Activated T-cell treated with anti-CD3 and anti-CD28 coated beads, Interleukin-2, amount 50 U/mL, for 1 hour (primary cell): ENCODE measurements around the gene INPP5D.
"Not testable (repeated sequence)": the region's sequence is repeated elsewhere in the genome, so short reads cannot be mapped to it uniquely, and the experiment has no call there.

Experiments
- DNase-seq: peaks from one replicate; pipeline ENCODE4 v3.0.0-alpha.2; 2020

INPP5D gene

DNA sequence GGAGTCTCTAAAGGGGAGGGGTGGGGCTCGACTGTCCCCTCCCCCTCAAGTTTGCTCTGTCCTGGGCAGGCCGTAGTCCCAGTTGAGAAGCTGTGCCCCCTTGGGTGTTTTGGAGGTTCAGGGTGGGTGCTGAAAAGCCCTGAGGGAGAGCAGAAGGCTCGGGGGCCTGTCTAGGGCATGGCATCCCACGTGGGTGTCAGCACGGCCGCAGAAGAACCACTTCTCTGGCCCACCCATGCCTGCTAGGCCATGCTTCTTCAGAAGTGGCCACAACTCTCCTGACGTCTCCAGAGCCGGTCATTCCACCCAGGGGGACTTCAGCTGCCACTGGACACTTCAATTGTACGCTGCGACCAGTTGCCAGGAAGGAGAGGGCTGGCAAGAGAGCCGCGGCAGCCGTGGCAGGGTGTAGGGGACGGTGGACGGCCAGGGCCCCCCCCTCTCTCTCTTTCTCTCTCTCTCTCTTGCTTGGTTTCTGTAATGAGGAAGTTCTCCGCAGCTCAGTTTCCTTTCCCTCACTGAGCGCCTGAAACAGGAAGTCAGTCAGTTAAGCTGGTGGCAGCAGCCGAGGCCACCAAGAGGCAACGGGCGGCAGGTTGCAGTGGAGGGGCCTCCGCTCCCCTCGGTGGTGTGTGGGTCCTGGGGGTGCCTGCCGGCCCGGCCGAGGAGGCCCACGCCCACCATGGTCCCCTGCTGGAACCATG lies at the start of gene INPP5D:
Gene INPP5D (plus strand): TSS at position 546 of the 704 bp plus-strand sequence. CDS start 137 bp downstream, at position 683.
- DNase-seq = peak; percentile 71

DNA sequence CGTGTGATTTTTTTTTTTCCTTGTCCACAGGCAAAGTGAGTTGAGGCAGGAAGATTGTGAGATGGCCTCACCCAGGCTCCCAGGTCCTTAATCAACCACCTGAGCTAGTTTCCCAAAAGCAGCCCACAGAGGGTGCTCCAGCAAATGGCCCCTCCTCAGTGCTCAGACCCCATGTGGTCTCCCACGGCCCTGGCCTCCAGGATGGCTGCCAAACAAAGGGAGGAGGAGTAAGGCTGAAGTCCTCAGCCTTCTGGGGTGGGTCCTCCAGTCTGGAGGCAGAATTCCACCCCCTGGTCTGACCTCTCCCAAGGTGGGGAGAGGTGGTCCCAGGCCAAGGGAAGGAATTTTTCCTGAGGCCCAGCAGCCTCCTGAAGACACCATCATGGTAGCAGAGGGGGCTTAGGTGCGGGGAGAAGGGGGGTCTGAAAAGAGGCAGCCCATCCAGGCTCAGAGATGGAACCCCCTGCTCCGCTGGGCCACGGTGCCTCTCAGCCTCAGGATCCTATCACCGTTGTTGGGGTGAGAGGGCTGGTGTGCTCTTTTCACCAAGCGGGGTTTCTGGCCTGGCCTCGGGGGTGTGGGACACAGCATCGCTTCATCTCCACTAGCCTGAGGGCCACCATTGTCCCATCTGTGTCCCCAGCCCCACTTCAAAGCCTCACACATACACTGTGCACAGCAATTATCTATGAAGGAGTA lies 49.4 kb upstream of the INPP5D start:
- no peak for DNase-seq

DNA sequence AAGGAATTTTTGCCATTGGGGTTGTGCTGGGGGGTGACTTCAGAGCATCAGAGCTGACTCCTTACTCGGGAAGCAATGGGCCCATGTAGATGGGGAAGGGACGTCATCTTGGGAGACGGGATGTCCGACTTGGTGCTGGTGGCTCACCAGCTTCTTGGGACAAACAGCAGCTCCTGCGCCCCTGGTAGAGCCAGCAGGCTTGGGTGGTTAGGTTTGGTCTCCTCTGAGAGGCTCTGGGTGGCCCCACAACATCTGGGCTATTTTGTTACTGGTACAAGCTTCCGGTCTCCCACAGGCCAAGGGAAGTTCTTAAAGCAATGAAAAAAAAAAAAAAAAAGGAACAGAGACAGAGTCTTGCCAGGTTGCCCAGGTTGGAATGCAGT lies 48.9 kb upstream of the INPP5D start:
- no peak for DNase-seq

DNA sequence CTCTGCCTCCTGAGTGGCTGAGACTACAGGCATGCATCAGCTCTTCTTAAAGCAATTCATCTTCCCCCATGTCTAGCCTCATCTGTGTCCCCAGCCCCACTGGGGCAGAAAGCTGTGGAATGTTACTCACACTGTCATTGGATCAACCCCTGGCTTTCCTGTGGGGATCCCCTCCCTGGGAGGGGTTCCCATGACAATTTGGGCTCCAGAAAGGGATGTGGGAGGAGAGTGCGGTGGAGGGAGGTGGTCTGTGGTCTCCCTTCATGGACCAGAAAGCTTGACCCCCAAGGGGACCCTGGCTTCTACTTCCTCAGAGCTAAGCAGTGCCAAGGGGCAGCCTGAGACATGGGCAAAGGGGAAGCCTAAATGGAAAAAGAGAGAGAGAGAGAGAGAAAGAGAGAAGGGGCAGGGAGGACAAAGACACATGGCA lies 48.4 kb upstream of the INPP5D start:
- DNase-seq = no peak

DNA sequence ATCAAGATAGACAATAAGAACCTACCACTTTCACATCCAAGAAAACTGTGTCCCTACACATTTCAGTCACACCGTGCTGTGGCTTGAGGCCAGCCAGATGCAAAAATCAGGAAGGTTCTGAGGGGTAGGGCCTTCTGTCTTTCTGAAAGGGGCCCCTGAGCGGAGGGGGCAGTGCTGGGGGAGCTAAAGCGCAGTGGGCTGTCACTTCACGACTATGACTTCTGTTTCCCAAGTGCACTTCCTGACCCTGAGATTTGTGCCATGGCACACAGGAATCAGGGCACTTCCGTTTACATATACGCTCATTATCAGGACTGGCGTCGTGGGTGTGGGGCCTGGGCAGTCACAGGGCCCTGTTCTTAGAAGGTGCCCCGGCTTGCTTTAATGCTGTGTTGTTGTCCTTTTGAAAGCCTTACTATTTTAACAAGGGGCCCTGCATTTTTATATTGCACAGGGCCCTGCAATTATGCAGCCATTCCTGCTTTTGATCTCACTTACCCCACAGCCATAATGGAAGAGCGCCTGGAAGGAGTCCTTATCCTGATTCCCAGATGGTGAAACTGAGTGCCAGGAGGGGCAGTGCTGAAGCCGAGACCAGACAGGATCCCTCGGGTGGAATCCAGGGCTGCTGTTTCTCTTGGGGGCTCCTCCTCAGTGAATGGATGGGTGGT lies 47.7 kb upstream of the INPP5D start:
- no peak for DNase-seq

DNA sequence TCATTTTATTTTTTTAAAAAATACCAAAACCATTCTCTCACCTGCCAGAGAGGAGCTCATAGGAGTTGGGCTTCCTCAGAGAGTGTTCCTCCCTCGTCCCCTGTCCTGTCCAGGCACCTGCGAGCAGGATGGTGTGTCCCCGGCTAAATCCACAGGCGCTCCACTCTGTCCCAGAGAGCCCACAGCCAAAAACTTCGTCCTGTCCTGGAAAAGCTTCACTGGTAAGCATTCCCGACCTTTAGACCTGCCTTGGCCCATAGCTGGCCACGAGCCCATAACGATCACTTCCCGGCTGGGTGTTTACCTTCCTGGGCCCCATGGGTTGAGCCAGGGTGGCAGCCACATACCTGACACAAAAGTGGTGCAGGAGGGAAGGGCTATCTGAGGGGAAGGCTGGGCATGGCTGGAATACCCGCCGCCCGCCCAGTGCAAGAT lies 47.1 kb upstream of the INPP5D start, which contains the start of gene NGEF:
Gene NGEF (minus strand): TSS at position 230 of the 435 bp plus-strand sequence. CDS start 38,366 bp downstream, outside the sequence.
- no peak for DNase-seq

DNA sequence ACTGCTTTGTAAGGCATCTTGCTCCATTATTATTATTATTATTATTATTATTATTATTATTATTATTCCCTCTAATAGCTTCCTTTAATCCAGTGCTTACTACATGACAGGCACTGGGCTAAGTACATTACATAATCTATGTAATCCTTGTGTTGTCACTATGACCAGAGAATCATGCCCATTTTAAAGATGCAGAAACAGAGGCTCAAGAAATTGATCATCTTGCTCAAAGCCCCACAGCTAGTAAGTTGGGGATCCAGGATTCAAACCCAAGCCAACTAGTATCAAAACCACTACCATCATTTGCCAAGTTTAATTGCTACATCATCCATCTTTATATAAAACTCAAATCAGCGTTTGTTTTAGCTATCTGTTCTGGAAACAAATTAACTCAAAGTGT lies 46.5 kb upstream of the INPP5D start:
- DNase-seq = no peak

DNA sequence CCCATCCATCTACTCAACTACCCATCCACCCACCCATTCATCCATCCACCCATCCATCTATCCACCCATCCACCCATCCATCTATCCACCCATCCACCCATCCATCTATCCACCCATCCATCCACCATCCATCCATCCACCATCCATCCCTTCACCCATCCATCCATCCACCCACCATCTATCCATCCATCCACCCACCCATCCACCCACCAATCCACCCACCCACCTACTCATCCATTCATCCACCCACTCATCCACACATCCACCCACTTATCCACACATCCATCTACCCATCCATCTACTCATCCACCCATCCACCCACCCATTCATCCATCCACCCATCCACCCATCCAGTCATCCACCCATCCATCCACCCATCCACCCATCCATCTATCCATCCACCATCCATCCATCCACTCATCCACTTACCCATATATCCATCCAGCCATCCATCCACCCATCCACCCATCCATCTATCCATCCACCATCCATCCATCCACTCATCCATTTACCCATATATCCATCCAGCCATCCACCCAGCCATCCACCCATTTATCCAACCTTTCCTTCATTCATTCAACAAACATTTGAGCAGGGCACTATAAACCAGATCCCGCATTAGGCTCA lies 45.0 kb upstream of the INPP5D start:
- no peak for DNase-seq

DNA sequence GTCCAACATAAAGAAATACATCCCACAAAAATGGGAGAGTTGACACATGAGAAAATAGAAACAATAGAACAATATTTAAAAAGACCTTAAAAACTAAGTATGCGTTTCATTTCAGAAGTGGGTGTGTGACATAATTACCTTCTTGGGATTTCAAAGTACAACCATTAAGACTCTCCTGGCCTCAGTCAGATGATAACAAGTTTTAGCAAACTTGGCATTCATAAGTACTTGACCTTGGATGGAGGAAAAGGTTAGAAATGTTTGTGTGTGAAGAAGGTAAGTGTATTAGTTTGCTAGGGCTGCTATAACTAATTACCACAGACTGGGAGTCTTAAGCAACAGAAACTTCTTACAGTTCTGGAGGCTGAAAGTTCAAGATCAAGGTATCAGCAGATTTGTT lies 42.2 kb upstream of the INPP5D start:
- DNase-seq = no peak

DNA sequence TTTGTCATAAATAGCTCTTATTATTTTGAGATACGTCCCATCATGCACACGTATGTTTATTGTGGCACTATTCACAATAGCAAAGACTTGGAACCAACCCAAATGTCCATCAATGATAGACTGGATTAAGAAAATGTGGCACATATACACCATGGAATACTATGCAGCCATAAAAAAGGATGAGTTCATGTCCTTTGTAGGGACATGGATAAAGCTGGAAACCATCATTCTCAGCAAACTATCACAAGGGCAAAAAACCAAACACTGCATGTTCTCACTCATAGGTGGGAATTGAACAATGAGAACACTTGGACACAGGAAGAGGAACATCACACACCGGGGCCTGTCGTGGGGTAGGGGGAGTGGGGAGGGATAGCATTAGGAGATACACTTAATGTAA lies 40.5 kb upstream of the INPP5D start:
- not testable (repeated sequence) for DNase-seq

DNA sequence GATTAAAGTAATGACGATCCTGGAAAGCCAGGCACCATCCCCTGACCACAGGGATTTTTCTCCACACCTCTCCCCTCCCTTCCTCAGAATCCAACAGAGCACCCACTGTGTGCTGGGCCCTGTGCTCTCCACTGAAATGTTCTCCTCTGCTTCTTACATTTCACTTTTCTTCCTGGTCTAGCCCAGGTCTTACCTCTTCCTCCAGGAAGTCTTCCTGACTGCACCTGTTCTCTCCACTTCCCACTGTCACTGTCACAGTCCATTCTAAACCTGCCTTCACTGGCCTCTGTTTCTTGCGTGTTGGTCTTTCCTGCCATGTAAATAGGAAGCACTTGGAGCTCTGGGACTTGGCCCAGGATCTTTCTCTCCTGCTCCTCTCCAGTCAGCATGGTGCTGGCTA lies 39.7 kb upstream of the INPP5D start:
- no peak for DNase-seq

DNA sequence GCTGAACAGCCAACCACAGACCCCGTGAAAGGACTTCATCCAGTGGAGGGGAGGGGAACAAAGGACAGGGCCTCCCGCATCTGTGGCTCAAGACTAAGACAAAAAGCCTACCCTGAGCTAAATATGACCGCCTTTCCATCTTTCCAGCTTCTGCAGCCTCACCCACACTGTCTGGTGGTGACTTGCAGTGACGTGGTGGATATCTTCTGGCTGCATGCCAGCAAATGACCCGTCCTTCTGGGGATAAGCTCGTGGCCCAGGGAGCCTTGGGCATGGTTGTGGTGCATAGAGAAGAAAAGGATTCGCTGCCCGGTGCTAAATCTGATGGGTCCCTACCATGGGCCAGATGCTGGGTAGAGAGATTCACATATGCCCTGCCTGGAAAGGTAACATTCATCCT lies 38.4 kb upstream of the INPP5D start:
- no peak for DNase-seq

DNA sequence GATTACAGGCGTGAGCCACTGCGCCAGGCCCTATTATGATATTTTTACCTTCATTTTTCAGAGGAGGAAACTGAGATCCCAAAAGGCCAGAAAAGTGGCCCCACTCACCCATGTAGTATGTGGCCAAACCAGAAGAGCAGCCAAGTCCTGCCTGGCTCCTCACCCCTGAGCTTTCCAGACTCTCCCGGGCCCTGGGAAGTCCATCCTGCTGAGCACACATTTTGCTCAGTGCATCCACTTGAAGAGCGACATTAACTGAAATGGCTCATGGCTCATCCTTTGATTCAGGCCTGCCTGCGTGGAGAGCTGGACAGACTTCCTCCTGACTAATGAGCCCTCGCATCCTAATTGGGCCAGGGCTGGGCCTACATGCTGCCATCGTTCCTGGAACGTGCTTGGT lies 37.6 kb upstream of the INPP5D start:
- no peak for DNase-seq

DNA sequence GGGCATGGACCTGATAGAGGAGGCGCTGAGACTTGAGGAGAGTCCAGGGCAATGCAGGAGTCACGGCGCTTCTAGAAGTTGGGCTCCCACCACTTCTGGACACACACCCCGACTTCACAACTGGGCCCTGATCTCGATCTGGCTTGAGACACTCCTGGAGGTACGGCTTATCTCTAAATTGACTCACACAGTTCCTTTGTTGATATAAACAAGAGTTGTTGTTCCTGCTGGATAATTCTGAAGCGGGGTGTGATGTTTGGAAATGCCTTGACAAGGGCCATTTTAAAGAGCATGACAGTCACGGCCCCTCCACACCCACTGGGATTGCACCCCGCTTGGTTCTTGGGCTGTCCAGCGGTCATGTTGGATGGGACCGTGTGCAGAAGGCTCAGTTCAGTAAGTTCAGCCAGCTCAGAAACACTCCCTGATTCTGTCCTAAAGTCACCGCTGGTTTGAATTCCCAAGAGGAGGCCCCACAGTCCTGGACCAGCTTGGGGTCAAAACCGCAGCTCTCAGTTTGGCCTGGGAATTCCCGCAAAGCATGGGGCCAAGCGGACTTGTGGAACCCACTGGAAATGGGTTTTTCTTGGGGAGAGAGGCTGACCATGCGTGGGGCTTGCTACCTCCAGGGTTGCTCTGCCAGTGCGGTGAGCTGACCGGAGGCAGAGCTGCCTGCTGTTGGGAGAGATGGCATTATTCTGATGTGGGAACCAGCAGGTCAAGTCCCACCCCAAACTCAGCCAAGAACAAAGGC lies 37.0 kb upstream of the INPP5D start:
- no peak for DNase-seq

DNA sequence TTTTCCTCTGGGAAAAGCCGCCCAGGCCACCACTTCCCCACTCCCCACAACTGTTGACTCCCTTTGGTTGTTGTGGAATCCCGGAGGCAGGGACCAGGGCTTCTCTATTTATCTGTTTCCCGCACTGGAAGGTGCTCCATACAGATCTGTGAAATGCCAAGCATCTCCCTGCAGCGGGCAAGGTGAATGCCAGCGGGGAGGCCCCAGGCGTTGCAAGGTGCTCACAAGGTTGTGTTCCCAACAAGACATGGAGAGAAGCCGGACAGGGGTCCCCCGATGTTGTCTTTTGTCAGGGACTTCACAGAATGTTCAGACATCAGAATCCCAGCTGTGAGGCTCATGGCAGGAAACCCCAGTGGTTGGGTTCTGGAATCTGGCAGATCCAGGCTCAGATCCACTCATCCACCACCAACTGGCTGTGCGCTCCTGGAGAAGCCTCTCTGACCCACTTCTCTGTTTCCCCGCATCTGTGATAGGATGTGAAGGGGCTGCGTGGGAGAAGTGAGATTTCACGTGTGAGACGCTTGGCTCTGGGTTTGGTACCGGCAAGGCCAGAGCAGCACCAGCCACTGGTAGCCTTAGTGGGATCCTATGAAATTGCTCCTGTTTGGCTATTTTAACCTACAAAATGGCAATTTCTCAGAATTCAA lies 36.3 kb upstream of the INPP5D start:
- no peak for DNase-seq

DNA sequence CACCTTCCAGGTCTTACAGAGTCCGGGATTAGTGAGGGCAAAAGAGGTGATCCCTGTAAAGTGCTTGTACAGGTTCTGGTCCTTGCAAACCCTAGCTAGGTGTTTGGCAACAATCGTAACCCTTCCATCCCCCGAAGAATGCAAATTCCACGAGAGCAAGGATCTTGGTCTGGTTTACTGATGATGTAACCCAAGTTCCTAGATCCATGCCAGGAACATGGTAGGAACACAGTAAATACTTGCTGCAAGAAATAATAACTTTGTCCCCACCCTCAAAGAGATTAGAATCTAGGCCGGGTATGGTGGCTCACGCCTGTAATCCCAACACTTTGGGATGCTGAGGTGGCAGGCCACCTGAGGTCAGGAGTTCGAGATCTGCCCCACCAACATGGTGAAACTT lies 34.4 kb upstream of the INPP5D start:
- DNase-seq = no peak

DNA sequence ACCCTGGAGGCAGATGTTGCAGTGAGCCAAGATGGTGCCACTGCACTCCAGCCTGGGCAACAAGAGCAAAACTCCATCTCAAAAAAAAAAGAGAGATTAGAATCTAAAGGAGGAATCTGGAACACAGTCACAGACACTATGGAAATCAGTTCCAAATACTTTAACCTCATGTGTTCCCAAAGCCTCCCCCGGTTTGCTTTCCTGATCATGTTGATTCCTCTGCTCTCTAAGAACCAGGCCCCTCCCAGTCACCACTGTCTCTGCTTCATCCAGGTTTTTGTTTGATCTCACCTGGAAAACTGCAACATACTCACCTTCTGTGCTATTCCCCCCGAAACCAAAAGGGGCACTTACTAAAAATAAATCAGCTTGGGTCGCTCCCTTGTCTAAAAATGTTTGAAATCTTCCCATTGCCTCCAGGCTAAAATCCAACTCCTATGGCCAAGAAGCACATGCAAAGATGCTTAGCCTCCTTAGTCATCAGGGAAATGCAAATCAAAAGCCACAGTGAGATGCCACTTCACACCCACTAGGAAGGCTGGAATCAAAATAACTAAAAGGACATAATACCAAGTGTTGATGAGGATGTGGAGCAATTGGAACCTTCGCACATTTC lies 33.8 kb upstream of the INPP5D start:
- no peak for DNase-seq

DNA sequence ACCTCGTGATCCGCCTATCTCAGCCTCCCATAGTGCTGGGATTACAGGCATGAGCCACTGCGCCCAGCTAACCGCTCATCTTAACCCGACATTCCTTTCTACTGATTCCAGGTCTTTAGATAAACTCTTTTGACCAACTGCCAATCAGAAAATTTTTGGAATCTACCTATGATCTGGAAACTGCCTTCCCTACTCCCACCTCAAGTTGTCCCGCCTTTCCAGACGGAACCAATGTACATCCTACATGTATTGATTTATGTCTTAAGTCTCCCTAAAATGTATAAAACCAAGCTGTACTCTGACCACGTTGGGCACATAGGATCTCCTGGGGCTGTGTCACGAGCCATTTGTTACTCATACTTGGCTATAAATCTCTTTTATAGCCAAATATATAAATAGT lies 30.8 kb upstream of the INPP5D start:
- DNase-seq = no peak

DNA sequence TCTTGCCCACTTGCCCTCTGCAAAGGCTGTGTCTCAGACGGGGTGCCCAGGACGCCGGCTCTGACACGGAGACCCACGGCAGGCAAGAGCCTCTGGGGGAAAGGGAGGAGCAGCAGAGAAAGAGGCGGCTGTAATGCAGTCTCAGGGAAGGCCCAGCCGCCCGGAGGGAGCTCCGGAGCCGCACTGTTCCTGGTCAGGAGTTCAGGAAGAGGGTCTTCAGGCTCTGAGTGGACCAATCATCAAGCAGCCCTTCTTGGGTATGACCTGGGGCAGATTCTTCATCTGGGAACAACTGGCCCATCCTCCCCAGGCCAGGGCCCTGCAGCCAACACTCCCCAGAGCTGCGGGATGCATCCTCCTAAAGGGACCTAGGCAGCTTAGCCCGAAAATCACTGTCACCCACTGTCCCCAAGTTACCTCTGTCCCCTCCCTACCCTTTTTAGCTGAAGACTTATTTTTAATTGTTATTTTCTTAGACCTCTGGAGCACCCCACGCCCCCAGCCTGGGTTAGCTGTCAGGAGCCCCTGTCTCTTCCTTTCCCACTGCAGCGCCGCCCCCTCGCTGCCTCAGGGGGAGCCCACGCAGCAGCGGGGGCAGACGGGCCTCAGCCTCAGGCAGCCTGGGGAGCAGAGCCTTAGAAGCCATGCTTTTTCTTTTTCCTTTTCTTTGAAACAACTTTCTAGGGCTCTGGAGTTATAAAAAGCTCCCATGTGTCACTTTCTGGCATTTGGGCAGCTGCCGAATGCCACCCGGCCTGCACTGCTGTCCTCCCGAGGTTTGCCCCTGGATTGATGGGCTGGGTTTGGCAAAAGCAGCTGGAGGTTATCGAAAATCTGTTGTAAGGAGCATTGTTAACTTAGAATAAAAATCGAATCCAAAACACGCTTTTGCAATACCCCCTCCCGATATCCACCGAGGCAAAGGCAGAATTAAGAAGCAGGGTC lies 28.3 kb upstream of the INPP5D start:
- DNase-seq = no peak

DNA sequence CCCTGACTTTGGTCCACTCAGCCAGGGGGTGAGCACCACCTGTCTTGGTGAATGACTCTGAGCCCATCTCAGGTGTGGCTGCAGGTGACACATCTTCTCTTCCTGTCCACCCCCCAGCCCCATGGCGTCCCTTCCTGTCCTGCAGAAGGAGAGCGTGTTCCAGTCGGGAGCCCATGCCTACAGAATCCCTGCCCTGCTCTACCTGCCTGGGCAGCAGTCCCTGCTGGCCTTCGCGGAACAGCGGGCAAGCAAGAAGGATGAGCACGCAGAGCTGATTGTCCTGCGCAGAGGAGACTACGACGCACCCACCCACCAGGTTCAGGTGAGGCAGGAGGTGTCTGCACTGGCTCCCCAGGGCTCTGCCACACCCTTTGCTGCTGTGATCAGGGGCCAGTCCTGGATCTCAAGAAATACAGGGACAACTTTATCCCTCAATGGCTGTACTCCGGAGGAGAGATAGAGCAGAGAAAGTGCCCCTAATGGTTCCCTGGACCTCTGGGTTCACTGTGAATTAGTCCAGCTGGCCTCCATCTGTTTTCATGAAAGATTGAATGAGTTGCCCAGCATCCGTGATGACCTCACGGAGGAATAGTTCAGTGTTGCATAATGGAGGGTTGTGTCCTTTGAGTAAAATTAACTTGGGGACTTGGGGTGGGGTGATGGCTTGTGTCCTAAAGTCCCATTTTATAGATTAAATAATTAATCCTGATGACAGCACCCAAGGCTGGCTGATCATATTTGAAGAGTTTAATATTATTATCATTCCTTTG lies 27.4 kb upstream of the INPP5D start, which contains the start of gene NEU2:
Gene NEU2 (plus strand): TSS at position 122 of the 770 bp plus-strand sequence. CDS start 0 bp downstream, at position 122.
- no peak for DNase-seq
